Upper lobe of left lung (tissue), 6 donors: ENCODE results near the gene MAP3K14. TPM values are rescaled to one million over a fixed set of nuclear protein-coding genes. Genes with fewer than 3 reads are reported as not detected.

Source experiments
- ATAC-seq, 2 donors: fragments of 200-7000 bp; cut with Tn5 transposase; one replicate each; pipeline ENCODE4 v1.9.1; 2022; ENCODE audit warnings: mild to moderate bottlenecking in 2 of 2, moderate library complexity in 2 of 2; ENCODE audit not compliant: low FRiP score in 2 of 2
- DNase-seq, 2 donors: peaks; one replicate each; pipeline ENCODE4 v3.0.0-alpha.2; 2019 to 2020
- H3K27ac ChIP-seq, 4 donors: fragments of 200-600 bp; sonication (generic); one replicate each; pipeline ENCODE4 v1.5.1; 2016 to 2019
- H3K27me3 ChIP-seq, 4 donors: fragments of 200-600 bp; sonication (generic); one replicate each; pipeline ENCODE4 v1.5.1; 2017 to 2019
- H3K36me3 ChIP-seq, 4 donors: fragments of 200-600 bp; sonication (generic); one replicate each; pipeline ENCODE4 v1.5.1; 2016 to 2019
- H3K4me1 ChIP-seq, 4 donors: fragments of 200-600 bp; sonication (generic); one replicate each; pipeline ENCODE4 v1.5.1; 2018 to 2019
- H3K4me3 ChIP-seq, 4 donors: fragments of 200-600 bp; sonication (generic); one replicate each; pipeline ENCODE4 v1.5.1; 2017 to 2019; ENCODE audit warnings: mild to moderate bottlenecking in 2 of 4, moderate library complexity in 1 of 4
- H3K9me3 ChIP-seq, 4 donors: fragments of 200-600 bp; sonication (generic); one replicate each; pipeline ENCODE4 v1.5.1; 2018 to 2019
- CTCF ChIP-seq, 6 experiments: fragments of 450-650 bp in 4 of 6; fragments of 200-600 bp in 2 of 6; sonication (generic) in 2 of 6; IDR thresholded peaks; one replicate each; pipeline ENCODE4 v1.5.1; 2016 to 2019; ENCODE audit warnings: antibody characterized with exemption in 6 of 6
- EP300 ChIP-seq, 4 donors: sonication (generic); formaldehyde crosslinking; IDR thresholded peaks; one replicate each; pipeline ENCODE4 v1.5.1; 2017; ENCODE audit warnings: antibody characterized with exemption in 4 of 4, control low read depth in 2 of 4
- POLR2A ChIP-seq, 4 donors: fragments of 450-650 bp; IDR thresholded peaks; one replicate each; pipeline ENCODE4 v1.5.1; 2016 to 2017; ENCODE audit warnings: antibody characterized with exemption in 4 of 4, mild to moderate bottlenecking in 2 of 4
- POLR2AphosphoS5 ChIP-seq, 2 donors: sonication (generic); formaldehyde crosslinking; IDR thresholded peaks; one replicate each; pipeline ENCODE4 v1.5.1; 2017; ENCODE audit warnings: antibody characterized with exemption in 2 of 2
- WGBS, 2 donors: methylation state at CpG; one replicate each; pipeline ENCODE4 v1.1.5; 2017 to 2018; 5-methylcytosine and 5-hydroxymethylcytosine counted together
- total RNA-seq, 6 donors: library from RNA; depleted of rRNA in 4 of 6; stranded (reverse); fragments of >200 nt in 4 of 6; gene quantifications; one replicate each; pipeline versions ENCODE4 v1.1.0 to v1.2.1, GENCODE V29; 2016 to 2021
- donor health status: DM: no; HTN: no; CAD: no; lungs with moderate emphysema.
- donor health status: DM: no; HTN: yes; CAD: no; lungs with severe emphysema.

Gene MAP3K14
- total RNA-seq, 6 donors from 2014 or later = 11.4 to 17.8 (median 13.5) TPM

GRCh38 chr17:45248132-45248957, 68.5 kb downstream of the MAP3K14 start:
- H3K9me3 ChIP-seq = no peaks in the 10 kb centered on the region
- H3K4me1 ChIP-seq = peaks cover 15 to 42% (median 25%) of the 10 kb centered on the region in 4 donors
- DNase-seq (peak in 1 of 2 donors; percentile 84), ATAC-seq (peak; percentile 50 to 70)
- peaks cover 0 to 31% (median 21%) of the 10 kb centered on the region in 4 donors for H3K36me3 ChIP-seq
- H3K4me3 ChIP-seq = peak overlapping the region; percentile 44 to 70 (median 59)
- no peaks in the 10 kb centered on the region for H3K27me3 ChIP-seq
- TF ChIP-seq CTCF (IDR thresholded peaks at IDR 0.05) (no peak), POLR2AphosphoS5 (IDR thresholded peaks at IDR 0.05) (no peak), EP300 (IDR thresholded peaks at IDR 0.05) (no peak), POLR2A (IDR thresholded peaks at IDR 0.05) (peak in 2 of 4 donors; percentile 10 to 62)
- peak overlapping the region; percentile 84 to 91 (median 87) for H3K27ac ChIP-seq
- 35% methylated on average over 30 of the region's 39 CpGs; no CpG with 5 or more reads in 1 of the 2 donors for WGBS, 2 donors

- DNase-seq (peak; percentile 97 to 99), ATAC-seq (peak; percentile 85 to 94)
- Histone ChIP-seq H3K4me1 (peaks cover 15 to 37% (median 21%) of the 10 kb centered on the region in 4 donors), H3K9me3 (no peaks in the 10 kb centered on the region), H3K27me3 (no peaks in the 10 kb centered on the region), H3K36me3 (peaks cover 0 to 38% (median 26%) of the 10 kb centered on the region in 4 donors), H3K27ac (peak overlapping the region; percentile 84 to 91 (median 87)), H3K4me3 (peak overlapping the region; percentile 44 to 70 (median 59))
- TF ChIP-seq EP300 (IDR thresholded peaks at IDR 0.05) = peak in 1 of 4 donors; percentile 21
- peak in 3 of 4 donors; percentile 54 to 79 (median 67) for TF ChIP-seq POLR2A (IDR thresholded peaks at IDR 0.05)
- TF ChIP-seq POLR2AphosphoS5 (IDR thresholded peaks at IDR 0.05) = peak; percentile 37 to 63
- no peak for TF ChIP-seq CTCF (IDR thresholded peaks at IDR 0.05)
- WGBS, 2 donors = 0 to 2% methylated on average over 1 to 55 of the region's 61 CpGs
Observed at GRCh38 chr17:45247429-45248131, 69.2 kb downstream of the MAP3K14 start.

GRCh38 chr17:45246861-45247428, 69.9 kb downstream of the MAP3K14 start:
- Histone ChIP-seq H3K27ac (peak overlapping the region; percentile 84 to 91 (median 87)), H3K9me3 (no peaks in the 10 kb centered on the region), H3K4me3 (peak overlapping the region; percentile 44 to 70 (median 59)), H3K4me1 (peaks cover 15 to 32% (median 17%) of the 10 kb centered on the region in 4 donors), H3K27me3 (no peaks in the 10 kb centered on the region), H3K36me3 (peaks cover 0 to 40% (median 28%) of the 10 kb centered on the region in 4 donors)
- 13 to 24% methylated on average over 14 to 33 of the region's 33 CpGs for WGBS, 2 donors
- ATAC-seq = no peak
- DNase-seq = peak in 1 of 2 donors; percentile 83
- TF ChIP-seq EP300 (IDR thresholded peaks at IDR 0.05) = no peak
- TF ChIP-seq POLR2AphosphoS5 (IDR thresholded peaks at IDR 0.05) = no peak
- TF ChIP-seq CTCF (IDR thresholded peaks at IDR 0.05) = peak in 5 of 6 experiments; percentile 15 to 35 (median 23)

- H3K27me3 ChIP-seq = no peaks in the 10 kb centered on the region
- peak overlapping the region in 1 of 4 donors; percentile 57 for H3K4me3 ChIP-seq
- peaks cover 15 to 38% (median 21%) of the 10 kb centered on the region in 4 donors for H3K4me1 ChIP-seq
- no peaks in the 10 kb centered on the region for H3K9me3 ChIP-seq
- peak overlapping the region in 1 of 4 donors; percentile 84 for H3K27ac ChIP-seq
- no peak for TF ChIP-seq POLR2A (IDR thresholded peaks at IDR 0.05)
- TF ChIP-seq EP300 (IDR thresholded peaks at IDR 0.05) = no peak
- TF ChIP-seq POLR2AphosphoS5 (IDR thresholded peaks at IDR 0.05) = no peak
- no peak for TF ChIP-seq CTCF (IDR thresholded peaks at IDR 0.05)
- WGBS, 2 donors = 71 to 78% methylated on average over 8 of the region's 8 CpGs
- DNase-seq (no peak), ATAC-seq (no peak)
- H3K36me3 ChIP-seq = peaks cover 0 to 46% (median 30%) of the 10 kb centered on the region in 4 donors
Observed at GRCh38 chr17:45246338-45246737, 70.5 kb downstream of the MAP3K14 start.
